HPDE6-E6E7 (cell line): ENCODE results near the gene OSBPL5.

Experiments used
- DNase-seq: peaks from one replicate; pipeline ENCODE4 v3.0.0; 2011; ENCODE audit warnings: missing footprints; ENCODE audit errors: extremely low spot score

Gene OSBPL5

GRCh38 chr11:3197878-3198528, 32.9 kb upstream of the OSBPL5 start:
- no peak for DNase-seq

- DNase-seq: no peak
Measured at GRCh38 chr11:3197044-3197695, 32.1 kb upstream of the OSBPL5 start.

- no peak for DNase-seq
Measured at GRCh38 chr11:3196161-3197043, 31.3 kb upstream of the OSBPL5 start.

- no peak for DNase-seq
Measured at GRCh38 chr11:3195251-3196160, 30.4 kb upstream of the OSBPL5 start.

- DNase-seq: no peak
Measured at GRCh38 chr11:3194016-3194816, 29.1 kb upstream of the OSBPL5 start.

GRCh38 chr11:3193373-3194015, 28.4 kb upstream of the OSBPL5 start:
- no peak for DNase-seq

GRCh38 chr11:3192511-3193372, 27.6 kb upstream of the OSBPL5 start:
- no peak for DNase-seq

GRCh38 chr11:3191586-3192324, 26.6 kb upstream of the OSBPL5 start:
- no peak for DNase-seq

- no peak for DNase-seq
Measured at GRCh38 chr11:3190600-3190999, 25.5 kb upstream of the OSBPL5 start.

GRCh38 chr11:3189886-3190583, 24.9 kb upstream of the OSBPL5 start:
- no peak for DNase-seq

- DNase-seq: no peak
Measured at GRCh38 chr11:3189196-3189843, 24.2 kb upstream of the OSBPL5 start.

GRCh38 chr11:3188496-3189195, 23.5 kb upstream of the OSBPL5 start:
- no peak for DNase-seq

- no peak for DNase-seq
Measured at GRCh38 chr11:3186166-3186953, 21.2 kb upstream of the OSBPL5 start.

GRCh38 chr11:3184732-3185347, 19.7 kb upstream of the OSBPL5 start:
- DNase-seq: no peak

- DNase-seq: no peak
Measured at GRCh38 chr11:3183523-3183922, 18.4 kb upstream of the OSBPL5 start.

GRCh38 chr11:3182462-3182852, 17.3 kb upstream of the OSBPL5 start:
- no peak for DNase-seq
